ENCODE results near the gene CDKAL1.

DNA sequence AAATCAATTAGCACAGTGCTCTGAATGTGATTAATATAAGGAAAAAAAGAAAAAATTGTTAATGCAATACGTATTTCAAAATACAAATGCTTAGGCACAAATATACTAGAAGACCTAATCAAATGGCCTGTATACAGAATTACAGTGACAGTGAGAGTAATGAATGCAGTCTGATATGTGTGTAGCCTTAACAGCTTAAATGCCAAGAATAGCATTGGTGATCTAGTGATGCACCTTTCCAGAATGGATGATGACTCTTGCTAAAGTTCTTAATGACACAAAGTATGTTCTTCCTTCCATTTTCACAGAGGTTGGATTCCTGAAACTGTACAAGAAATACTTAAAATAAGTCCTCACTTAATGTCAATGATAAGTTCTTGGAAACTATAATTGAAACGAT, 131.0 kb downstream of the CDKAL1 start:
- TF ChIP-seq, protein P1, sequence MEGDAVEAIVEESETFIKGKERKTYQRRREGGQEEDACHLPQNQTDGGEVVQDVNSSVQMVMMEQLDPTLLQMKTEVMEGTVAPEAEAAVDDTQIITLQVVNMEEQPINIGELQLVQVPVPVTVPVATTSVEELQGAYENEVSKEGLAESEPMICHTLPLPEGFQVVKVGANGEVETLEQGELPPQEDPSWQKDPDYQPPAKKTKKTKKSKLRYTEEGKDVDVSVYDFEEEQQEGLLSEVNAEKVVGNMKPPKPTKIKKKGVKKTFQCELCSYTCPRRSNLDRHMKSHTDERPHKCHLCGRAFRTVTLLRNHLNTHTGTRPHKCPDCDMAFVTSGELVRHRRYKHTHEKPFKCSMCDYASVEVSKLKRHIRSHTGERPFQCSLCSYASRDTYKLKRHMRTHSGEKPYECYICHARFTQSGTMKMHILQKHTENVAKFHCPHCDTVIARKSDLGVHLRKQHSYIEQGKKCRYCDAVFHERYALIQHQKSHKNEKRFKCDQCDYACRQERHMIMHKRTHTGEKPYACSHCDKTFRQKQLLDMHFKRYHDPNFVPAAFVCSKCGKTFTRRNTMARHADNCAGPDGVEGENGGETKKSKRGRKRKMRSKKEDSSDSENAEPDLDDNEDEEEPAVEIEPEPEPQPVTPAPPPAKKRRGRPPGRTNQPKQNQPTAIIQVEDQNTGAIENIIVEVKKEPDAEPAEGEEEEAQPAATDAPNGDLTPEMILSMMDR (IDR thresholded peaks at IDR 0.05) = no peak
- TF ChIP-seq POLR2A (IDR thresholded peaks at IDR 0.05) (no peak), EP300 (IDR thresholded peaks at IDR 0.05) (no peak)

Measured in tibial nerve (tissue), 4 donors.